Parathyroid adenoma (tissue), 2 donors: Measurements from ENCODE around the gene ARNT2.

Experiments used
- H2AFZ ChIP-seq: fragments of 300-600 bp; sonication (generic); one replicate; pipeline ENCODE4 v1.7.0; 2017; ENCODE audit warnings: antibody characterized with exemption, mild to moderate bottlenecking
- H3K27ac ChIP-seq: fragments of 300-600 bp; sonication (generic); one replicate; pipeline ENCODE4 v1.7.0; 2017
- H3K27me3 ChIP-seq: fragments of 300-600 bp; sonication (generic); one replicate; pipeline ENCODE4 v1.7.0; 2017; ENCODE audit warnings: low read length; ENCODE audit not compliant: control insufficient read depth, insufficient read depth
- H3K36me3 ChIP-seq: fragments of 300-600 bp; sonication (generic); one replicate; pipeline ENCODE4 v1.7.0; 2017; ENCODE audit warnings: low read length; ENCODE audit not compliant: control insufficient read depth, insufficient read depth
- H3K4me1 ChIP-seq: fragments of 300-600 bp; sonication (generic); one replicate; pipeline ENCODE4 v1.7.0; 2017; ENCODE audit warnings: control low read depth
- H3K4me2 ChIP-seq: fragments of 300-600 bp; sonication (generic); one replicate; pipeline ENCODE4 v1.7.0; 2017; ENCODE audit warnings: low read length
- H3K4me3 ChIP-seq: fragments of 300-600 bp; sonication (generic); one replicate; pipeline ENCODE4 v1.7.0; 2017; ENCODE audit warnings: low read depth, low read length
- H3K79me2 ChIP-seq: fragments of 300-600 bp; sonication (generic); one replicate; pipeline ENCODE4 v1.7.0; 2017; ENCODE audit warnings: control low read depth
- H3K9ac ChIP-seq: fragments of 300-600 bp; sonication (generic); one replicate; pipeline ENCODE4 v1.7.0; 2017; ENCODE audit warnings: mild to moderate bottlenecking
- H3K9me3 ChIP-seq: fragments of 300-600 bp; sonication (generic); one replicate; pipeline ENCODE4 v1.7.0; 2017; ENCODE audit warnings: low read length; ENCODE audit not compliant: control insufficient read depth
- TF ChIP-seq, protein P1 (sequence below): fragments of 300-600 bp; sonication (generic); IDR thresholded peaks from one replicate; pipeline ENCODE4 v1.7.0; 2017; ENCODE audit warnings: antibody characterized with exemption, mild to moderate bottlenecking
- donor health status: primary hyperparathyroidism.

ARNT2 gene

GRCh38 chr15:80485370-80486164 lies 81.4 kb downstream of the ARNT2 start:
- no peaks in the 10 kb centered on the region for H3K4me1 ChIP-seq

DNA sequence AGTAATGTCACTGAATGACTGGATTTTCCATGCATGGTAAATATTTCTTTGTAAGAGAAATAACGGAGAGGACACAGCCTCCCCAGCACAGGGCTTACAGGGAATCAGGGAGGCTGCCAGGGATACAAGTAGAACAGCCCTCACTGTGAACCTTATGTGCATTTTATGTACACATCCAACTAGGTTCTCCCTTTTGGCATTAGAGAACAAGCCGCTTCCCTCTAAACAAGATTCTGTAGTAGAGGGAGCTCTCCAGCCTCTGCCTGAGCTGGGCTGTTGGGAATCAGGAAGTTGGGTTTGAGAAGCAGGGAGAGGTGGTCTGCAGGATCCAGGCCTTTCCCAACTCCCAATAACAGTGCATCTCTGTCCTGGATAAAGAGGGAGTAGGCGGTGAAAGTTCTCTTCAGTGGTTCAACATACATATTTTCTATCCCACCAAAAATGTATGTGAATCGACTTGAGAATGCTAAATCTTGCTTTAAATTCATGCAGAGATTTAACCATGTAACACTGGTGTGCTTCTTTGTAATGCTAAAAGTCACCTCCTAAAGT lies 83.7 kb downstream of the ARNT2 start:
- no peaks in the 10 kb centered on the region for H3K79me2 ChIP-seq
- TF ChIP-seq, protein P1, sequence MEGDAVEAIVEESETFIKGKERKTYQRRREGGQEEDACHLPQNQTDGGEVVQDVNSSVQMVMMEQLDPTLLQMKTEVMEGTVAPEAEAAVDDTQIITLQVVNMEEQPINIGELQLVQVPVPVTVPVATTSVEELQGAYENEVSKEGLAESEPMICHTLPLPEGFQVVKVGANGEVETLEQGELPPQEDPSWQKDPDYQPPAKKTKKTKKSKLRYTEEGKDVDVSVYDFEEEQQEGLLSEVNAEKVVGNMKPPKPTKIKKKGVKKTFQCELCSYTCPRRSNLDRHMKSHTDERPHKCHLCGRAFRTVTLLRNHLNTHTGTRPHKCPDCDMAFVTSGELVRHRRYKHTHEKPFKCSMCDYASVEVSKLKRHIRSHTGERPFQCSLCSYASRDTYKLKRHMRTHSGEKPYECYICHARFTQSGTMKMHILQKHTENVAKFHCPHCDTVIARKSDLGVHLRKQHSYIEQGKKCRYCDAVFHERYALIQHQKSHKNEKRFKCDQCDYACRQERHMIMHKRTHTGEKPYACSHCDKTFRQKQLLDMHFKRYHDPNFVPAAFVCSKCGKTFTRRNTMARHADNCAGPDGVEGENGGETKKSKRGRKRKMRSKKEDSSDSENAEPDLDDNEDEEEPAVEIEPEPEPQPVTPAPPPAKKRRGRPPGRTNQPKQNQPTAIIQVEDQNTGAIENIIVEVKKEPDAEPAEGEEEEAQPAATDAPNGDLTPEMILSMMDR: no peak
- no peak overlapping the region for H3K9ac ChIP-seq
- no peaks in the 10 kb centered on the region for H3K9me3 ChIP-seq
- H3K27me3 ChIP-seq: no peaks in the 10 kb centered on the region
- no peak overlapping the region for H2AFZ ChIP-seq
- no peaks in the 10 kb centered on the region for H3K36me3 ChIP-seq
- no peak overlapping the region for H3K27ac ChIP-seq
- H3K4me1 ChIP-seq: no peaks in the 10 kb centered on the region
- H3K4me2 ChIP-seq: no peak overlapping the region
- H3K4me3 ChIP-seq: no peak overlapping the region

More at GRCh38 chr15:80485370-80486164, 81.4 kb downstream of the ARNT2 start:
- TF ChIP-seq, protein P1: no peak
- Histone ChIP-seq H3K4me3 (no peak overlapping the region), H3K9ac (no peak overlapping the region), H3K27ac (no peak overlapping the region), H3K27me3 (no peaks in the 10 kb centered on the region), H3K9me3 (no peaks in the 10 kb centered on the region), H2AFZ (no peak overlapping the region), H3K79me2 (no peaks in the 10 kb centered on the region), H3K36me3 (no peaks in the 10 kb centered on the region), H3K4me2 (no peak overlapping the region)

- Histone ChIP-seq H3K4me3 (no peak overlapping the region), H3K4me2 (no peak overlapping the region), H3K4me1 (no peaks in the 10 kb centered on the region), H3K9me3 (no peaks in the 10 kb centered on the region), H3K27ac (no peak overlapping the region), H3K79me2 (no peaks in the 10 kb centered on the region), H3K9ac (no peak overlapping the region), H3K36me3 (no peaks in the 10 kb centered on the region), H2AFZ (no peak overlapping the region), H3K27me3 (no peaks in the 10 kb centered on the region)
- TF ChIP-seq, protein P1: no peak
These were observed 84.9 kb downstream of the ARNT2 start for GRCh38 chr15:80489030-80489594.

DNA sequence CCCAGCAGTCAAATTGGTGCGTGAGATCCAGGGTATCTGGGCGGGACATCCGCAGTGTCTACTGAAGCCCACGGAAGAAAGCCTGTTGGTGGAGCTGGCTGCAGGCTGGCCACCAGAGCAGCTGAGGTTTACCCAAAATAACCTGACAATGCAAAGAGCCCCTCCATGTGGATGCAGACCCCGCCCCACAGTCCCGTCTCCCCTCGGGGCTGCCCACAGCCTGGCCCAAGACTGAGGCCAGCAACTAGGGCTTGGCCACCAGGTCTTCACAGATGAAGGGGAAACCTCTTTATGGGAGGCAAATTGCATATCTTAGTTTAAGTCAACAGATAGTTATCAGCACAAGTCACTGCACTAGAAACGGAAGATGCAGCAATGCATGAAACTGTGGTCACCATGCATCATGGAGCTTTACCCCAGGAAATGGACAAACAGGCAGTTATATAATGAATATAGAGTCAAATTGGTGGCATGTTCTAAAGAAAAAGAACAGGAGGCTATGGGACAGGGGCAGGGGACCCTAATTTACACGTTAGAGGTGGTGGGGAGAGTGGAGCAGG lies 86.3 kb downstream of the ARNT2 start:
- Histone ChIP-seq H3K79me2 (no peaks in the 10 kb centered on the region), H3K27me3 (no peaks in the 10 kb centered on the region), H3K4me1 (no peaks in the 10 kb centered on the region), H2AFZ (no peak overlapping the region), H3K4me3 (no peak overlapping the region), H3K9ac (no peak overlapping the region), H3K36me3 (no peaks in the 10 kb centered on the region), H3K4me2 (no peak overlapping the region), H3K9me3 (no peaks in the 10 kb centered on the region), H3K27ac (no peak overlapping the region)
- TF ChIP-seq, protein P1: no peak
